SK-MEL-5 (cell line): Measurements from ENCODE around the gene DENND4B. TPM values are rescaled to one million over a fixed set of nuclear protein-coding genes. Genes with fewer than 3 reads are reported as not detected.
"Not testable (repeated sequence)": the region's sequence is repeated elsewhere in the genome, so short reads cannot be mapped to it uniquely, and the experiment has no call there.

Experiments
- DNase-seq: peaks from one replicate; pipeline ENCODE4 v3.0.0-alpha.2; 2016; ENCODE audit warnings: low read depth, low spot score
- in situ Hi-C: cut with HindIII; loops from 2 replicates; pipeline ENCODE4 v1.10.0; 2016; ENCODE audit warnings: low sequenced_read_pairs, high pct_unique_total_duplicates, low pct_unique_long_range_greater_than_20kb
- total RNA-seq: library from RNA; depleted of rRNA; stranded (reverse); fragments of >200 nt; shearing (Covaris generic); gene quantifications from 2 replicates; pipeline ENCODE4 v1.2.3, GENCODE V29; 2014

Gene DENND4B
- total RNA-seq, 1 experiment from 2014 or later: 13.8 TPM

- in situ Hi-C loops: loop anchor here (25.0 kb wide), 1 partner anchor 109 kb away; no protein-coding TSS in a partner anchor
- DNase-seq: no peak
Measured at GRCh38 chr1:153921080-153921802, 25.3 kb downstream of the DENND4B start.

GRCh38 chr1:153919876-153920852, 26.4 kb downstream of the DENND4B start:
- DNase-seq: peak; percentile 34
- in situ Hi-C loops: loop anchor here (25.0 kb wide), 1 partner anchor 108 kb away; no protein-coding TSS in a partner anchor

GRCh38 chr1:153916297-153916696, 30.2 kb downstream of the DENND4B start:
- no peak for DNase-seq
- in situ Hi-C loops: loop anchor here (25.0 kb wide), 1 partner anchor 104 kb away; no protein-coding TSS in a partner anchor

- in situ Hi-C loops: loop anchor here (25.0 kb wide), 1 partner anchor 100 kb away; no protein-coding TSS in a partner anchor
- no peak for DNase-seq
Measured at GRCh38 chr1:153912349-153912748, 34.2 kb downstream of the DENND4B start.

- in situ Hi-C loops: loop anchor here (25.0 kb wide), 1 partner anchor 98 kb away; no protein-coding TSS in a partner anchor
- DNase-seq: not testable (repeated sequence)
Measured at GRCh38 chr1:153910560-153910959, 36.0 kb downstream of the DENND4B start.

- no peak for DNase-seq
- in situ Hi-C loops: loop anchor here (25.0 kb wide), 1 partner anchor 96 kb away; no protein-coding TSS in a partner anchor
Measured at GRCh38 chr1:153908071-153908470, 38.4 kb downstream of the DENND4B start.

GRCh38 chr1:153907134-153907533, 39.4 kb downstream of the DENND4B start:
- DNase-seq: no peak
- in situ Hi-C loops: loop anchor here (25.0 kb wide), 1 partner anchor 95 kb away; no protein-coding TSS in a partner anchor

GRCh38 chr1:153906396-153906795, 40.1 kb downstream of the DENND4B start:
- DNase-seq: no peak
- in situ Hi-C loops: loop anchor here (25.0 kb wide), 1 partner anchor 94 kb away; no protein-coding TSS in a partner anchor

GRCh38 chr1:153905908-153906307, 40.6 kb downstream of the DENND4B start:
- not testable (repeated sequence) for DNase-seq
- in situ Hi-C loops: loop anchor here (25.0 kb wide), 1 partner anchor 94 kb away; no protein-coding TSS in a partner anchor

- in situ Hi-C loops: loop anchor here (25.0 kb wide), 1 partner anchor 92 kb away; no protein-coding TSS in a partner anchor
- no peak for DNase-seq
Measured at GRCh38 chr1:153903841-153904455, 42.6 kb downstream of the DENND4B start.

- in situ Hi-C loops: no loop called here
Measured at GRCh38 chr1:153899509-153899908, 47.0 kb downstream of the DENND4B start.

GRCh38 chr1:153895866-153896265, 50.7 kb downstream of the DENND4B start:
- DNase-seq, in situ Hi-C loops: not testable (repeated sequence)

More at GRCh38 chr1:153899509-153899908, 47.0 kb downstream of the DENND4B start:
- DNase-seq: no peak

- in situ Hi-C loops, DNase-seq: not testable (repeated sequence)
Measured at GRCh38 chr1:153891042-153891441, 55.5 kb downstream of the DENND4B start.

GRCh38 chr1:153888533-153888932, 58.0 kb downstream of the DENND4B start:
- in situ Hi-C loops: no loop called here
- no peak for DNase-seq

- no peak for DNase-seq
- in situ Hi-C loops: no loop called here
Measured at GRCh38 chr1:153886127-153886526, 60.4 kb downstream of the DENND4B start.

GRCh38 chr1:153883223-153883622, 63.3 kb downstream of the DENND4B start:
- DNase-seq: no peak
- in situ Hi-C loops: no loop called here

- DNase-seq: no peak
- in situ Hi-C loops: no loop called here
Measured at GRCh38 chr1:153882296-153882912, 64.1 kb downstream of the DENND4B start.
